ENCODE measurements around the gene NCKIPSD.

NCKIPSD gene

DNA sequence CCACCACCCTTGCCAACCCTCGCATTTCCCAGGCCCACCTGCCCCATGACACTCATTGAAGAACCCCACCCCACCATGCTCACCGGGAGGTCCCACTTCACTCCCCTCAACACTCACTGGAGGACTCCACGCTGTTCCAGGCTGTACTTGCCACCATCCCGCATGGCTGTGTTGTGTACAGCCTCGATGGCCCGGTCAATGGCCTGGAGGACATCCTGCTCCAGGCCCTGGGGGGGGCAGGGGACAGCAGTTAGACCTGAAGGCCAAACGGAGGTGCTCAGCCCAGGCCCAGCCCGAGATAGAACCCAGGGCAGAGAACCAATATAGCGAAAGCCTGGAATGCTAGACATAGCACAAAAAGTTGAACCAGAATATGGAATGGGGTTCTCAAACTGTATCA is 2.9 kb downstream of the NCKIPSD start (continued):
- TF ChIP-seq, protein P1, sequence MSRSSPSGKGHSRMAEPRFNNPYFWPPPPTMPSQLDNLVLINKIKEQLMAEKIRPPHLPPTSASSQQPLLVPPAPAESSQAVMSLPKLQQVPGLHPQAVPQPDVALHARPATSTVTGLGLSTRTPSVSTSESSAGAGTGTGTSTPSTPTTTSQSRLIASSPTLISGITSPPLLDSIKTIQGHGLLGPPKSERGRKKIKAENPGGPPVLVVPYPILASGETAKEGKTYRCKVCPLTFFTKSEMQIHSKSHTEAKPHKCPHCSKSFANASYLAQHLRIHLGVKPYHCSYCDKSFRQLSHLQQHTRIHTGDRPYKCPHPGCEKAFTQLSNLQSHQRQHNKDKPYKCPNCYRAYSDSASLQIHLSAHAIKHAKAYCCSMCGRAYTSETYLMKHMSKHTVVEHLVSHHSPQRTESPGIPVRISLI (tag by site-specific recombination; IDR thresholded peaks at IDR 0.05), result no peak

DNA sequence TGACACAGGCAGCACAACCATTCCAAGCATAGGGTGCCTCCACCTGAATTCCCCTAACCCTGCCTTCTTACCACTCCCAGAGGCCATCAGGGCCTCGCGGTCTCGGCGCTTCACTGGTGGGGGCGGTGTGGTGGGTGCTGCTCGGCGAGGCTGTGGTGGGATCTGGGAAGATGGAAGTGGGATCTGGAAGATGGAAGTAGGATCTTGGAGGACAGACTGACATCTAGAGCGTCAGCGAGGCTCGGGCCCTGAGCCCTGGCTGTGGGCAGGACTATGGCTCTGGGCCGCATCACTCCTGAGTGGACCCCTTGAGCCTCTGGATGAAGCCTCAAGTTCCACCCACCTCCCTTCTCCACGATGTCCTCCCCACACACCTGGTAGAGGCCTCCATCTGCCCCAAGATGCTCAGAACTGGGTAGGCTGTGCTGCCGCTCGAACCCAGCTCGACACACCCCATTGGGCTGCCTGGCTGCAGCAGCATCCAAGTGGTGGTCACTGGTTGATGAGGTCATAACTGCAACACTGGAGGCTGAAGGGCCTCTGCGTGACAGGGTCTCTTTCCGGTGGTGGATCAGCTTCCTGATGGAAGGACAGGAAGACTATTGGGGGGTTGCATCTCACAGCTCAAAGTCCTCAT is 3.6 kb downstream of the NCKIPSD start:
- Histone ChIP-seq H3K4me1 (ENCODE audit: control insufficient read depth, insufficient read depth, low read length) (peaks cover 9% of the 10 kb centered on the region), H3K27ac (ENCODE audit: extremely low read depth, low read depth, low read length) (no peak overlapping the region), H3K9me3 (ENCODE audit: control insufficient read depth, insufficient read depth, low read depth, low read length) (no peaks in the 10 kb centered on the region), H3K4me3 (ENCODE audit: low read depth, low read length) (no peak overlapping the region), H3K36me3 (ENCODE audit: control insufficient read depth in 2 of 2, insufficient read depth in 1 of 2, low read length in 2 of 2) (peaks cover 2 to 65% of the 10 kb centered on the region in 2 experiments; a peak in 2 of 3 replicates)
- ChIA-PET CTCF (interaction anchor here (0.9 kb wide), 1 partner anchor 48 kb away, joined by 3 read pairs; no protein-coding TSS in a partner anchor), POLR2A (no interaction called here)
- TF ChIP-seq ZEB2 (tag by site-specific recombination; IDR thresholded peaks at IDR 0.05), result no peak
- TF ChIP-seq ZBTB20 (tag by site-specific recombination; IDR thresholded peaks at IDR 0.05), result no peak
- TF ChIP-seq ZNF791 (tag by site-specific recombination; IDR thresholded peaks at IDR 0.05), result no peak
- TF ChIP-seq BCL11B (tag by site-specific recombination; IDR thresholded peaks at IDR 0.05; ENCODE audit: low read depth), result no peak
- TF ChIP-seq, protein P2, sequence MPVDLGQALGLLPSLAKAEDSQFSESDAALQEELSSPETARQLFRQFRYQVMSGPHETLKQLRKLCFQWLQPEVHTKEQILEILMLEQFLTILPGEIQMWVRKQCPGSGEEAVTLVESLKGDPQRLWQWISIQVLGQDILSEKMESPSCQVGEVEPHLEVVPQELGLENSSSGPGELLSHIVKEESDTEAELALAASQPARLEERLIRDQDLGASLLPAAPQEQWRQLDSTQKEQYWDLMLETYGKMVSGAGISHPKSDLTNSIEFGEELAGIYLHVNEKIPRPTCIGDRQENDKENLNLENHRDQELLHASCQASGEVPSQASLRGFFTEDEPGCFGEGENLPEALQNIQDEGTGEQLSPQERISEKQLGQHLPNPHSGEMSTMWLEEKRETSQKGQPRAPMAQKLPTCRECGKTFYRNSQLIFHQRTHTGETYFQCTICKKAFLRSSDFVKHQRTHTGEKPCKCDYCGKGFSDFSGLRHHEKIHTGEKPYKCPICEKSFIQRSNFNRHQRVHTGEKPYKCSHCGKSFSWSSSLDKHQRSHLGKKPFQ (tag by site-specific recombination; IDR thresholded peaks at IDR 0.05), result no peak
- TF ChIP-seq KLF16 (tag by site-specific recombination; IDR thresholded peaks at IDR 0.05), result no peak
- no peak for TF ChIP-seq ZBTB48 (tag by site-specific recombination; IDR thresholded peaks at IDR 0.05)
- no peak for TF ChIP-seq MEIS1 (CRISPR knock-in tag; IDR thresholded peaks at IDR 0.05; ENCODE audit: borderline replicate concordance)
- TF ChIP-seq, protein P3, sequence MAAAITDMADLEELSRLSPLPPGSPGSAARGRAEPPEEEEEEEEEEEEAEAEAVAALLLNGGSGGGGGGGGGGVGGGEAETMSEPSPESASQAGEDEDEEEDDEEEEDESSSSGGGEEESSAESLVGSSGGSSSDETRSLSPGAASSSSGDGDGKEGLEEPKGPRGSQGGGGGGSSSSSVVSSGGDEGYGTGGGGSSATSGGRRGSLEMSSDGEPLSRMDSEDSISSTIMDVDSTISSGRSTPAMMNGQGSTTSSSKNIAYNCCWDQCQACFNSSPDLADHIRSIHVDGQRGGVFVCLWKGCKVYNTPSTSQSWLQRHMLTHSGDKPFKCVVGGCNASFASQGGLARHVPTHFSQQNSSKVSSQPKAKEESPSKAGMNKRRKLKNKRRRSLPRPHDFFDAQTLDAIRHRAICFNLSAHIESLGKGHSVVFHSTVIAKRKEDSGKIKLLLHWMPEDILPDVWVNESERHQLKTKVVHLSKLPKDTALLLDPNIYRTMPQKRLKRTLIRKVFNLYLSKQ (tag by site-specific recombination; IDR thresholded peaks at IDR 0.05; ENCODE audit: borderline replicate concordance), result no peak
- TF ChIP-seq ZNF510 (tag by site-specific recombination; IDR thresholded peaks at IDR 0.05; ENCODE audit: insufficient replicate concordance), result no peak
- TF ChIP-seq KLF7 (tag by site-specific recombination; IDR thresholded peaks at IDR 0.05; ENCODE audit: borderline replicate concordance), result no peak
- no peak for TF ChIP-seq ZNF571 (tag by site-specific recombination; IDR thresholded peaks at IDR 0.05)
- TF ChIP-seq ZNF747 (tag by site-specific recombination; IDR thresholded peaks at IDR 0.05), result no peak
- TF ChIP-seq KLF9 (tag by site-specific recombination; IDR thresholded peaks at IDR 0.05; ENCODE audit: low read depth), result no peak
- no peak for TF ChIP-seq ZNF843 (tag by site-specific recombination; IDR thresholded peaks at IDR 0.05)
- TF ChIP-seq ZNF600 (tag by site-specific recombination; IDR thresholded peaks at IDR 0.05), result no peak

DNA sequence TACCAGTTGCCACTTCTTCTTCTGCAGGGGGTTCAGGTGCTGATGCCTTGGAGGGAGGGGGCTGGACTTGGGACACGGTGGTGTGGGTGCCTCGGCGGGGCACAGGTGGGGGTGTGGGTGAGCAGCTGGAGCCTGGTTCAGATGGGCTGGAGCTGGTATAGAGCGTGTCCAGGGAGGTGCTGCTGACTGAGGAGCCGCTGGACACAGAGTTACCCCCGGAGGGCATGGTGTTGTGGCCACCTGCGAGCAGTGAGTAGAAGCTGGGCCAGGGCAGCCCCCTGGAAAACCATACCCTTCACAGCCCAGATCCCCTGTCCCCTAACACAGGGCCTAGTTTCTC is 4.2 kb downstream of the NCKIPSD start:
- Histone ChIP-seq H3K9me3 (ENCODE audit: control insufficient read depth, insufficient read depth, low read depth, low read length) (no peaks in the 10 kb centered on the region), H3K4me3 (ENCODE audit: low read depth, low read length) (no peak overlapping the region), H3K4me1 (ENCODE audit: control insufficient read depth, insufficient read depth, low read length) (peaks cover 9% of the 10 kb centered on the region), H3K27ac (ENCODE audit: extremely low read depth, low read depth, low read length) (no peak overlapping the region), H3K36me3 (ENCODE audit: control insufficient read depth in 2 of 2, insufficient read depth in 1 of 2, low read length in 2 of 2) (peaks cover 3 to 66% of the 10 kb centered on the region in 2 experiments; a peak in 2 of 3 replicates)
- TF ChIP-seq HOXC10 (CRISPR knock-in tag; IDR thresholded peaks at IDR 0.05), result no peak
- TF ChIP-seq GLIS1 (tag by site-specific recombination; IDR thresholded peaks at IDR 0.05), result no peak
- TF ChIP-seq ZBTB48 (tag by site-specific recombination; IDR thresholded peaks at IDR 0.05), result no peak
- no peak for TF ChIP-seq ZNF626 (tag by site-specific recombination; IDR thresholded peaks at IDR 0.05)
- TF ChIP-seq RBAK (tag by site-specific recombination; IDR thresholded peaks at IDR 0.05), result no peak
- TF ChIP-seq ZNF776 (tag by site-specific recombination; IDR thresholded peaks at IDR 0.05; ENCODE audit: borderline replicate concordance), result no peak
- TF ChIP-seq ZNF112 (tag by site-specific recombination; IDR thresholded peaks at IDR 0.05), result no peak
- no peak for TF ChIP-seq ZBTB17 (tag by site-specific recombination; IDR thresholded peaks at IDR 0.05)
- POLR2A ChIA-PET, result no interaction called here
- CTCF ChIA-PET, result no interaction called here

Measured in HEK293 (cell line).